ENCODE data around the gene ZBBX. TPM values are rescaled to one million over a fixed set of nuclear protein-coding genes. Genes with fewer than 3 reads are reported as not detected.

The ZBBX gene
- total RNA-seq, 1 donor from 2014 or later, result not detected

- no peak overlapping the region for H3K27ac Mint-ChIP-seq (ENCODE audit: unreplicated experiment)
- TF ChIP-seq CTCF (IDR thresholded peaks at IDR 0.05), result no peak
- no peak for DNase-seq (ENCODE audit: extremely low spot score, unreplicated experiment)
- no peak overlapping the region for H3K4me3 Mint-ChIP-seq (ENCODE audit: unreplicated experiment)
- no peaks in the 10 kb centered on the region for H3K36me3 Mint-ChIP-seq (ENCODE audit: unreplicated experiment)
- no peaks in the 10 kb centered on the region for H3K27me3 Mint-ChIP-seq (ENCODE audit: unreplicated experiment)
- peaks cover 15% of the 10 kb centered on the region for H3K9me3 Mint-ChIP-seq (ENCODE audit: unreplicated experiment)
- no peaks in the 10 kb centered on the region for H3K4me1 Mint-ChIP-seq (ENCODE audit: unreplicated experiment)
These were observed 90.7 kb downstream of the ZBBX start for GRCh38 chr3:167289435-167289834.

- DNase-seq (ENCODE audit: extremely low spot score, unreplicated experiment), result no peak
- no peaks in the 10 kb centered on the region for H3K36me3 Mint-ChIP-seq (ENCODE audit: unreplicated experiment)
- no peak for TF ChIP-seq CTCF (IDR thresholded peaks at IDR 0.05)
- H3K27ac Mint-ChIP-seq (ENCODE audit: unreplicated experiment), result no peak overlapping the region
- no peak overlapping the region for H3K4me3 Mint-ChIP-seq (ENCODE audit: unreplicated experiment)
- H3K9me3 Mint-ChIP-seq (ENCODE audit: unreplicated experiment), result peaks cover 15% of the 10 kb centered on the region
- no peaks in the 10 kb centered on the region for H3K27me3 Mint-ChIP-seq (ENCODE audit: unreplicated experiment)
- no peaks in the 10 kb centered on the region for H3K4me1 Mint-ChIP-seq (ENCODE audit: unreplicated experiment)
These were observed 91.4 kb downstream of the ZBBX start for GRCh38 chr3:167288737-167289136.

GRCh38 chr3:167287308-167287707, 92.8 kb downstream of the ZBBX start:
- Mint-ChIP-seq H3K9me3 (ENCODE audit: unreplicated experiment) (peaks cover 12% of the 10 kb centered on the region), H3K36me3 (ENCODE audit: unreplicated experiment) (no peaks in the 10 kb centered on the region), H3K4me1 (ENCODE audit: unreplicated experiment) (no peaks in the 10 kb centered on the region), H3K27ac (ENCODE audit: unreplicated experiment) (no peak overlapping the region), H3K27me3 (ENCODE audit: unreplicated experiment) (no peaks in the 10 kb centered on the region), H3K4me3 (ENCODE audit: unreplicated experiment) (no peak overlapping the region)
- DNase-seq (ENCODE audit: extremely low spot score, unreplicated experiment), result no peak
- no peak for TF ChIP-seq CTCF (IDR thresholded peaks at IDR 0.05)

- Mint-ChIP-seq H3K4me1 (ENCODE audit: unreplicated experiment) (no peaks in the 10 kb centered on the region), H3K27ac (ENCODE audit: unreplicated experiment) (no peak overlapping the region), H3K27me3 (ENCODE audit: unreplicated experiment) (no peaks in the 10 kb centered on the region), H3K36me3 (ENCODE audit: unreplicated experiment) (no peaks in the 10 kb centered on the region), H3K9me3 (ENCODE audit: unreplicated experiment) (peaks cover 31% of the 10 kb centered on the region), H3K4me3 (ENCODE audit: unreplicated experiment) (no peak overlapping the region)
- DNase-seq (ENCODE audit: extremely low spot score, unreplicated experiment), result no peak
- no peak for TF ChIP-seq CTCF (IDR thresholded peaks at IDR 0.05)
These were observed 105.8 kb downstream of the ZBBX start for GRCh38 chr3:167274141-167274874.

GRCh38 chr3:167253037-167253436, 127.1 kb downstream of the ZBBX start:
- Mint-ChIP-seq H3K4me3 (ENCODE audit: unreplicated experiment) (no peak overlapping the region), H3K27ac (ENCODE audit: unreplicated experiment) (no peak overlapping the region), H3K9me3 (ENCODE audit: unreplicated experiment) (peaks cover 4% of the 10 kb centered on the region), H3K4me1 (ENCODE audit: unreplicated experiment) (no peaks in the 10 kb centered on the region), H3K27me3 (ENCODE audit: unreplicated experiment) (peaks cover 6% of the 10 kb centered on the region), H3K36me3 (ENCODE audit: unreplicated experiment) (no peaks in the 10 kb centered on the region)
- TF ChIP-seq CTCF (IDR thresholded peaks at IDR 0.05), result no peak
- no peak for DNase-seq (ENCODE audit: extremely low spot score, unreplicated experiment)

Measured in osteocyte (in vitro differentiated cells).